ENCODE measurements around the gene TMEM74B. TPM values are rescaled to one million over a fixed set of nuclear protein-coding genes. Genes with fewer than 3 reads are reported as not detected.
"Not testable (repeated sequence)": the region's sequence is repeated elsewhere in the genome, so short reads cannot be mapped to it uniquely, and the experiment has no call there.

The TMEM74B gene
- polyA plus RNA-seq, 3 donors from 2014 or later, result not detected

GRCh38 chr20:1163653-1164052, 21.1 kb downstream of the TMEM74B start:
- peaks cover 38 to 71% (median 42%) of the 10 kb centered on the region in 3 donors for H3K36me3 Mint-ChIP-seq
- H3K27me3 Mint-ChIP-seq (ENCODE audit: low read depth in 3 of 3), result peaks cover 0 to 2% (median 0%) of the 10 kb centered on the region in 3 donors
- H3K4me3 Mint-ChIP-seq, result no peak overlapping the region
- no peaks in the 10 kb centered on the region for H3K9me3 Mint-ChIP-seq
- H3K4me1 Mint-ChIP-seq, result peaks cover 13 to 26% of the 10 kb centered on the region in 2 donors
- DNase-seq, result no peak
- H3K27ac Mint-ChIP-seq, result no peak overlapping the region

GRCh38 chr20:1163105-1163504, 21.7 kb downstream of the TMEM74B start:
- DNase-seq, result no peak
- H3K4me1 Mint-ChIP-seq, result peaks cover 13 to 26% of the 10 kb centered on the region in 2 donors
- peak overlapping the region in 2 of 6 donors; percentile 23 to 24 for H3K27ac Mint-ChIP-seq
- H3K36me3 Mint-ChIP-seq, result peaks cover 36 to 65% (median 38%) of the 10 kb centered on the region in 3 donors
- H3K9me3 Mint-ChIP-seq, result no peaks in the 10 kb centered on the region
- H3K4me3 Mint-ChIP-seq, result no peak overlapping the region
- peaks cover 0 to 2% (median 0%) of the 10 kb centered on the region in 3 donors for H3K27me3 Mint-ChIP-seq (ENCODE audit: low read depth in 3 of 3)

GRCh38 chr20:1160991-1161390, 23.8 kb downstream of the TMEM74B start:
- Mint-ChIP-seq H3K9me3 (peaks cover 0 to 3% (median 0%) of the 10 kb centered on the region in 6 donors), H3K4me1 (peaks cover 13 to 26% of the 10 kb centered on the region in 2 donors), H3K27me3 (ENCODE audit: low read depth in 3 of 3) (peaks cover 0 to 2% (median 0%) of the 10 kb centered on the region in 3 donors), H3K4me3 (no peak overlapping the region), H3K27ac (peak overlapping the region in 1 of 6 donors; percentile 6), H3K36me3 (peaks cover 34 to 60% (median 35%) of the 10 kb centered on the region in 3 donors)
- no peak for DNase-seq

- Mint-ChIP-seq H3K36me3 (peaks cover 33 to 60% (median 39%) of the 10 kb centered on the region in 3 donors), H3K4me1 (peaks cover 13 to 26% of the 10 kb centered on the region in 2 donors), H3K9me3 (peaks cover 0 to 5% (median 0%) of the 10 kb centered on the region in 6 donors), H3K4me3 (no peak overlapping the region), H3K27me3 (ENCODE audit: low read depth in 3 of 3) (peaks cover 0 to 2% (median 0%) of the 10 kb centered on the region in 3 donors), H3K27ac (no peak overlapping the region)
- no peak for DNase-seq
Measured at GRCh38 chr20:1160496-1160895, 24.3 kb downstream of the TMEM74B start.

GRCh38 chr20:1155342-1155741, 29.4 kb downstream of the TMEM74B start:
- H3K4me3 Mint-ChIP-seq, result no peak overlapping the region
- peaks cover 0 to 5% (median under 1%) of the 10 kb centered on the region in 6 donors for H3K9me3 Mint-ChIP-seq
- no peak for DNase-seq
- peaks cover 17 to 59% (median 38%) of the 10 kb centered on the region in 3 donors for H3K36me3 Mint-ChIP-seq
- peaks cover 0 to 3% (median 0%) of the 10 kb centered on the region in 3 donors for H3K27me3 Mint-ChIP-seq (ENCODE audit: low read depth in 3 of 3)
- peaks cover 13 to 31% of the 10 kb centered on the region in 2 donors for H3K4me1 Mint-ChIP-seq
- H3K27ac Mint-ChIP-seq, result no peak overlapping the region

GRCh38 chr20:1154691-1155090, 30.1 kb downstream of the TMEM74B start:
- H3K9me3 Mint-ChIP-seq, result peaks cover 0 to 5% (median under 1%) of the 10 kb centered on the region in 6 donors
- H3K36me3 Mint-ChIP-seq, result peaks cover 17 to 53% (median 32%) of the 10 kb centered on the region in 3 donors
- H3K27me3 Mint-ChIP-seq (ENCODE audit: low read depth in 3 of 3), result peaks cover 0 to 3% (median 0%) of the 10 kb centered on the region in 3 donors
- DNase-seq, result no peak
- no peak overlapping the region for H3K4me3 Mint-ChIP-seq
- H3K27ac Mint-ChIP-seq, result no peak overlapping the region
- H3K4me1 Mint-ChIP-seq, result peaks cover 16 to 34% of the 10 kb centered on the region in 2 donors

GRCh38 chr20:1154226-1154625, 30.6 kb downstream of the TMEM74B start:
- peaks cover 18 to 34% of the 10 kb centered on the region in 2 donors for H3K4me1 Mint-ChIP-seq
- peaks cover 0 to 5% (median under 1%) of the 10 kb centered on the region in 6 donors for H3K9me3 Mint-ChIP-seq
- DNase-seq, result no peak
- H3K36me3 Mint-ChIP-seq, result peaks cover 17 to 53% (median 32%) of the 10 kb centered on the region in 3 donors
- peaks cover 0 to 3% (median 0%) of the 10 kb centered on the region in 3 donors for H3K27me3 Mint-ChIP-seq (ENCODE audit: low read depth in 3 of 3)
- H3K27ac Mint-ChIP-seq, result no peak overlapping the region
- no peak overlapping the region for H3K4me3 Mint-ChIP-seq

- no peak overlapping the region for H3K27ac Mint-ChIP-seq
Measured at GRCh38 chr20:1150968-1151367, 33.8 kb downstream of the TMEM74B start.

GRCh38 chr20:1150218-1150617, 34.6 kb downstream of the TMEM74B start:
- Mint-ChIP-seq H3K4me3 (no peak overlapping the region), H3K27ac (no peak overlapping the region), H3K36me3 (peaks cover 11 to 55% (median 22%) of the 10 kb centered on the region in 3 donors), H3K4me1 (peaks cover 23 to 48% of the 10 kb centered on the region in 2 donors), H3K27me3 (ENCODE audit: low read depth in 3 of 3) (peaks cover 0 to 3% (median 0%) of the 10 kb centered on the region in 3 donors), H3K9me3 (no peaks in the 10 kb centered on the region)
- DNase-seq, result peak in 1 of 3 donors; percentile 3

More at GRCh38 chr20:1150968-1151367, 33.8 kb downstream of the TMEM74B start:
- no peak for DNase-seq
- Mint-ChIP-seq H3K36me3 (peaks cover 16 to 60% (median 29%) of the 10 kb centered on the region in 3 donors), H3K4me3 (no peak overlapping the region), H3K9me3 (peaks cover 0 to 2% (median under 1%) of the 10 kb centered on the region in 6 donors), H3K27me3 (ENCODE audit: low read depth in 3 of 3) (peaks cover 0 to 3% (median 0%) of the 10 kb centered on the region in 3 donors), H3K4me1 (peaks cover 21 to 48% of the 10 kb centered on the region in 2 donors)

GRCh38 chr20:1149812-1150211, 35.0 kb downstream of the TMEM74B start:
- not testable (repeated sequence) for H3K4me3 Mint-ChIP-seq; DNase-seq; H3K9me3 Mint-ChIP-seq; H3K27me3 Mint-ChIP-seq (ENCODE audit: low read depth in 3 of 3)
- H3K36me3 Mint-ChIP-seq, result peaks cover 7 to 51% (median 18%) of the 10 kb centered on the region in 3 donors
- peak overlapping the region in 1 of 6 donors; percentile 5 for H3K27ac Mint-ChIP-seq
- H3K4me1 Mint-ChIP-seq, result peaks cover 23 to 46% of the 10 kb centered on the region in 2 donors

- peak overlapping the region in 1 of 6 donors; percentile 24 for H3K27ac Mint-ChIP-seq
- peaks cover 0 to 3% (median 0%) of the 10 kb centered on the region in 3 donors for H3K27me3 Mint-ChIP-seq (ENCODE audit: low read depth in 3 of 3)
- H3K4me3 Mint-ChIP-seq, result no peak overlapping the region
- H3K4me1 Mint-ChIP-seq, result peaks cover 21 to 44% of the 10 kb centered on the region in 2 donors
- peaks cover 6 to 39% (median 16%) of the 10 kb centered on the region in 3 donors for H3K36me3 Mint-ChIP-seq
- H3K9me3 Mint-ChIP-seq, result no peaks in the 10 kb centered on the region
- no peak for DNase-seq
Measured at GRCh38 chr20:1146957-1147356, 37.8 kb downstream of the TMEM74B start.

- DNase-seq, result no peak
- Mint-ChIP-seq H3K9me3 (no peaks in the 10 kb centered on the region), H3K27ac (peak overlapping the region in 3 of 6 donors; percentile 16), H3K4me1 (peaks cover 12 to 33% of the 10 kb centered on the region in 2 donors), H3K4me3 (no peak overlapping the region), H3K36me3 (peaks cover 15 to 46% (median 17%) of the 10 kb centered on the region in 3 donors), H3K27me3 (ENCODE audit: low read depth in 3 of 3) (no peaks in the 10 kb centered on the region)
Measured at GRCh38 chr20:1144401-1145172, 40.2 kb downstream of the TMEM74B start.

- peaks cover 15 to 33% of the 10 kb centered on the region in 2 donors for H3K4me1 Mint-ChIP-seq
- no peak for DNase-seq
- H3K4me3 Mint-ChIP-seq, result no peak overlapping the region
- no peak overlapping the region for H3K27ac Mint-ChIP-seq
- no peaks in the 10 kb centered on the region for H3K9me3 Mint-ChIP-seq
- peaks cover 0 to 6% (median 0%) of the 10 kb centered on the region in 3 donors for H3K27me3 Mint-ChIP-seq (ENCODE audit: low read depth in 3 of 3)
- H3K36me3 Mint-ChIP-seq, result peaks cover 24 to 63% (median 25%) of the 10 kb centered on the region in 3 donors
Measured at GRCh38 chr20:1137236-1137635, 47.5 kb downstream of the TMEM74B start.

- no peak overlapping the region for H3K27ac Mint-ChIP-seq
- no peak overlapping the region for H3K4me3 Mint-ChIP-seq
- peaks cover 26 to 62% (median 31%) of the 10 kb centered on the region in 3 donors for H3K36me3 Mint-ChIP-seq
Measured at GRCh38 chr20:1134836-1135235, 49.9 kb downstream of the TMEM74B start.

More at GRCh38 chr20:1134836-1135235, 49.9 kb downstream of the TMEM74B start:
- peaks cover 24 to 47% of the 10 kb centered on the region in 2 donors for H3K4me1 Mint-ChIP-seq
- H3K9me3 Mint-ChIP-seq, result no peaks in the 10 kb centered on the region
- peaks cover 0 to 6% (median 0%) of the 10 kb centered on the region in 3 donors for H3K27me3 Mint-ChIP-seq (ENCODE audit: low read depth in 3 of 3)
- no peak for DNase-seq

Data from immature natural killer cell (primary cell).